K562 (cell line): ENCODE results near the gene USF2. TPM values are rescaled to one million over a fixed set of nuclear protein-coding genes. Genes with fewer than 3 reads are reported as not detected.
A peak's percentile ranks its signal among the peaks of the same experiment; 100 is the strongest.

Source experiments
- ATAC-seq: fragments of 200-7000 bp; cut with Tn5 transposase; 3 replicates; pipeline ENCODE4 v1.9.1; 2020; ENCODE audit warnings: moderate library complexity
- BruUV-seq: library from RNA; stranded (reverse); fragments of 400-500 nt; replicated peaks from 2 replicates; lab custom pipeline; 2021; lab: Mats Ljungman, UMichigan
- CTCF ChIA-PET: fragments of 300-600 bp; formaldehyde crosslinking; extraction: SDS; loops from one replicate; lab custom pipeline; 2021; ENCODE audit warnings: low intra/inter-chr PET ratio; lab: Yijun Ruan, JAX
- POLR2A ChIA-PET: fragments of 300-600, 350-650 bp; sonication (Branson Sonifier 250); formaldehyde crosslinking; extraction: SDS; loops from one replicate; lab custom pipeline; 2021; ENCODE audit warnings: antibody characterized with exemption, inconsistent platforms; lab: Yijun Ruan, JAX
- DNase-seq, 4 experiments: peaks; one replicate each; pipeline versions ENCODE4 v3.0.0 to v3.0.0-alpha.2; 2011 to 2018; ENCODE audit warnings: low spot score in 3 of 4, mixed read lengths in 3 of 4; ENCODE audit errors: extremely low read depth in 1 of 4
- FAIRE-seq: peaks from 2 replicates; lab custom pipeline; 2011; peaks lifted over from hg19 to GRCh38; lab: Jason Lieb, UNC
- H2AFZ ChIP-seq: 2 replicates; pipeline ENCODE4 v1.6.0; 2011; ENCODE audit warnings: low read depth, low read length, control low read depth, inconsistent platforms
- H3K27ac ChIP-seq: fragments of 200-600 bp; 3 replicates; pipeline ENCODE4 v1.8.0; 2011; ENCODE audit warnings: low read depth, mild to moderate bottlenecking, control low read depth, inconsistent platforms, low read length, moderate library complexity, mixed read lengths; ENCODE audit errors: extremely low read depth
- H3K27me3 ChIP-seq, 2 experiments: fragments of 300-600 bp in 1 of 2; 2 replicates in 1 of 2; 3 replicates in 1 of 2; pipeline versions ENCODE4 v1.6.0 to v1.8.0; 2011; ENCODE audit warnings: inconsistent platforms in 2 of 2, low read length in 2 of 2, mild to moderate bottlenecking in 1 of 2, mixed read lengths in 1 of 2, moderate library complexity in 1 of 2; ENCODE audit not compliant: control insufficient read depth in 2 of 2, insufficient read depth in 2 of 2
- H3K36me3 ChIP-seq: fragments of 300-600 bp; 3 replicates; pipeline ENCODE4 v1.8.0; 2011; ENCODE audit warnings: mild to moderate bottlenecking, low read length, inconsistent platforms; ENCODE audit not compliant: control insufficient read depth, insufficient read depth
- H3K4me1 ChIP-seq, 2 experiments: fragments of 200-600 bp in 1 of 2; replicated peaks in 1 of 2; 2 replicates in 1 of 2; 3 replicates in 1 of 2; pipeline versions ENCODE4 v1.5.1 to v1.8.0; 2011; ENCODE audit warnings: inconsistent platforms in 2 of 2, low read length in 2 of 2, mild to moderate bottlenecking in 1 of 2, mixed read lengths in 1 of 2, moderate library complexity in 1 of 2; ENCODE audit not compliant: control insufficient read depth in 2 of 2, insufficient read depth in 2 of 2
- H3K4me2 ChIP-seq: 2 replicates; pipeline ENCODE4 v1.6.1; 2011; ENCODE audit warnings: low read length, control low read depth, inconsistent platforms, mixed read lengths; ENCODE audit not compliant: insufficient read depth
- H3K4me3 ChIP-seq: fragments of 200-600 bp; sonication (generic), shearing (Covaris generic); 2 replicates; pipeline ENCODE4 v1.5.1; 2016; ENCODE audit warnings: control low read depth, inconsistent platforms
- H3K79me2 ChIP-seq: fragments of 200-600 bp; 3 replicates; pipeline ENCODE4 v1.8.0; 2011; ENCODE audit warnings: low read length, inconsistent platforms; ENCODE audit not compliant: control insufficient read depth, insufficient read depth
- H3K9ac ChIP-seq, 2 experiments: 2 replicates each; pipeline versions ENCODE4 v1.6.0 to v1.6.1; 2011; ENCODE audit warnings: low read depth in 2 of 2, low read length in 2 of 2, control low read depth in 1 of 2, inconsistent platforms in 1 of 2, mild to moderate bottlenecking in 1 of 2, mixed read lengths in 1 of 2; ENCODE audit not compliant: insufficient read depth in 1 of 2
- H3K9me1 ChIP-seq: one replicate; pipeline ENCODE4 v1.6.0; 2011; ENCODE audit warnings: inconsistent platforms, mild to moderate bottlenecking, low read length, moderate library complexity; ENCODE audit not compliant: control insufficient read depth, insufficient read depth
- H3K9me3 ChIP-seq: replicated peaks from 2 replicates; pipeline ENCODE4 v1.5.1; 2011; ENCODE audit warnings: low read depth, low read length, inconsistent platforms; ENCODE audit not compliant: control insufficient read depth, insufficient read depth
- H4K20me1 ChIP-seq: replicated peaks from 2 replicates; pipeline ENCODE4 v1.6.1; 2011; ENCODE audit warnings: low read length, inconsistent platforms, mixed read lengths; ENCODE audit not compliant: control insufficient read depth, insufficient read depth
- CLOCK ChIP-seq: fragments of 250-450 bp; sonication (Bioruptor Pico); IDR thresholded peaks from 2 replicates; pipeline ENCODE4 v1.4.0; 2020; ENCODE audit warnings: mild to moderate bottlenecking, moderate library complexity, borderline replicate concordance
- ELK3 ChIP-seq: fragments of 450-650 bp; formaldehyde crosslinking; IDR thresholded peaks from 2 replicates; pipeline ENCODE4 v1.4.0; 2020; ENCODE audit warnings: mild to moderate bottlenecking
- ZEB2 ChIP-seq: fragments of 450-650 bp; IDR thresholded peaks from 2 replicates; pipeline ENCODE4 v1.6.1; 2016
- WGBS: fragments of 100-300 bp; shearing (Covaris generic); methylation state at CpG from one replicate; pipeline ENCODE4 v1.1.6; 2016; ENCODE audit warnings: low coverage, mixed read lengths; ENCODE audit not compliant: insufficient coverage; ENCODE audit errors: missing lambda C conversion rate; 5-methylcytosine and 5-hydroxymethylcytosine counted together
- in situ Hi-C: fragments of 300-500 bp; cut with MboI; formaldehyde crosslinking; loops from 4 replicates; pipeline ENCODE4 v1.15.0; 2018; ENCODE audit warnings: inconsistent platforms, mixed read lengths
- intact Hi-C: fragments of 100-400 bp; cut with micrococcal nuclease; formaldehyde crosslinking; loops from 2 replicates; pipeline ENCODE4 v1.14.2; 2022
- polyA plus RNA-seq, 8 experiments: library from polyadenylated mRNA; depleted of rRNA in 4 of 8; stranded (reverse) in 5 of 8; unstranded in 3 of 8; fragments of >200 nt; fragmentation: Nextera tagmentation in 2 of 8; fragmentation: Illumina TruSeq in 1 of 8; extraction: Ambion mirVana in 2 of 8; extraction: Trizol in 1 of 8; gene quantifications; 2 replicates each; pipeline versions ENCODE4 v1.2.1 to v1.2.3, GENCODE V29; 2011 to 2014; ENCODE audit warnings: inconsistent platforms in 1 of 8, missing spikeins in 1 of 8
- total RNA-seq, 7 experiments: library from RNA; depleted of rRNA in 6 of 7; stranded (reverse); fragments of >200 nt in 6 of 7; fragmentation: Illumina TruSeq in 2 of 7; extraction: Trizol in 2 of 7; gene quantifications; 2 replicates each; pipeline versions ENCODE4 v1.2.1 to v1.2.3, GENCODE V29; 2011 to 2021; ENCODE audit warnings: low replicate concordance in 1 of 7

The USF2 gene
- total and polyA plus RNA-seq, 9 of the 15 experiments (the other 6 are each of a cell fraction or from before 2014, with no cell fraction given), result 0.27 to 93.7 (median 58.4) TPM

GRCh38 chr19:35291916-35292315 lies 23.2 kb downstream of the USF2 start, which contains the start of gene MAG (continued):
- no peak for TF ChIP-seq ELK3 (CRISPR knock-in tag)

GRCh38 chr19:35292421-35293362 lies 23.9 kb downstream of the USF2 start:
- Histone ChIP-seq H3K9me1 (peaks cover 6% of the 10 kb centered on the region), H4K20me1 (no peaks in the 10 kb centered on the region), H2AFZ (no peak overlapping the region), H3K79me2 (no peaks in the 10 kb centered on the region), H3K27me3 (peaks cover 2 to 12% of the 10 kb centered on the region in 2 experiments; a peak in 3 of 5 replicates), H3K4me3 (no peak overlapping the region)
- no peak for ATAC-seq
- no peak for DNase-seq
- in situ Hi-C loops, result no loop called here
- intact Hi-C loops, result no loop called here
- no peak for TF ChIP-seq CLOCK
- 0 out of 2 replicates have a peak, but pooled peaks have one; percentile 13 for TF ChIP-seq ZEB2
- TF ChIP-seq, all 486 proteins: peak for 1
- 28% methylated on average over 23 of the region's 23 CpGs for WGBS
- no TSS peak for BruUV-seq
- Histone ChIP-seq H3K4me1 (peaks cover 23 to 55% of the 10 kb centered on the region in 2 experiments; a peak in 4 of 5 replicates), H3K9ac (0 out of 4 replicates have a peak overlapping the region, but pooled peaks of 1 of the 2 experiments have one; percentile 23), H3K27ac (no peak overlapping the region), H3K9me3 (no peaks in the 10 kb centered on the region), H3K4me2 (no peak overlapping the region), H3K36me3 (no peaks in the 10 kb centered on the region)
- FAIRE-seq, result no peak
- CTCF ChIA-PET, result no interaction called here
- POLR2A ChIA-PET, result interaction anchor here (0.5 to 1.3 kb wide), 2 partner anchors 16 to 228 kb away, joined by 3 to 10 read pairs; no protein-coding TSS in a partner anchor
